GM21737 (cell line): ENCODE results near the gene AHSA1.

Experiments
- ATAC-seq: cut with Tn5 transposase; IDR thresholded peaks from one replicate; pipeline ENCODE4 v1.9.1; 2021; ENCODE audit warnings: mild to moderate bottlenecking, moderate library complexity; ENCODE audit not compliant: unreplicated experiment

The AHSA1 gene

DNA sequence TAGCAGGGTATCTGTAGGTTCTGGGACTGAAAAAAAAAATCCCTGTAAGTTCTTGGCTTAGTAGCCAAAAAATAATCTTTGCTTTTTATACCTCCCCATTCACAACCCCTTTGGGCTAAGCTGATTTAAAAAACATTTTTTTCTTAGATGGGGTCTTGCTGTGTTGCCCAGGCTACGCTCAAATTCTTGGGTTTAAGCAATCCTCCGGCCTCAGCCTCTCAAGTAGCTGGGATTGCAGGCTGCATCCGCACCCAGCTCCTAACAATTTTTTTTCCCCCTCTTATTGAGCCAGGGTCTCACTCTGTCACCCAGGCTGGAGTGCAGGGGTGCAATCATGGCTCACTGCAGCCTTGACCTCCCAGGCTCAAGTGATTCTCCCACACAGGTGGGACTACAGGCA lies 49.9 kb downstream of the AHSA1 start:
- ATAC-seq = no peak

DNA sequence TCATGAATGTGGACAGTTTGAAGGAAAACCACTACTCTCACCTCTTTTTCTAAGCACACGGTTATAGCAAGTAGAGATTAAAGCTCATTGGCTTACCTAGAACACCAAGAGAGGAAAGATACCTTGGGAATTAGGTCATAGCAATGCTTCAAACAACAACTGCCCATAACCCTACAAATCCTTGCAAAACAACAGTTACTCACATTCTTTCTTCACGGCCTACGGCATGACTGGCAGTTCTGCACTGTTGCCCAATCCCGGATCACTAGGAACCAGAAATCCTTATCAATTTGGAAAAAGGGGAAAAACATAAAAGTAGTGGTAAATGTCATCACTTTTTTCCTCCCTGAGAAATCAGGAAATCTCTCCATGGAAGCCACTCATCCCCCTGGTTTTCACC lies 50.4 kb downstream of the AHSA1 start:
- no peak for ATAC-seq

DNA sequence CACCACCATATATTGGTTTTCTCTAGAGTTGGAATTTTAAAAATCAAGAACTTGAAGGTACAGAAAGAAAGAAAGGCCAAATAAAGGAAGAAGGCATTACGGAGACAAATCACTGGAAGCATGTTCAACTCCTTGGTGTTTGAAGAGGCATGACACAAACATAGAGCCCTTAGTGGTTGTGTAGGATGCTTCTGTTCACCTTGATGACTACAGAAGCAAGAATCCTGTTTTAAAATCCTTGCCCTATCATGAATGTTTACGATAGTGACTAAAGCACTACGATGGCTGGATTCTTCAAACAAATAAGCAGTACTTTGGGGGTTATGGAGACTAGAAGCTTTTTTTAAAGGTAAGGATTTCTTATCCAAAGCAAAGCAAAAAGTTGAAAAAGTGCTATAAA lies 51.0 kb downstream of the AHSA1 start:
- no peak for ATAC-seq

DNA sequence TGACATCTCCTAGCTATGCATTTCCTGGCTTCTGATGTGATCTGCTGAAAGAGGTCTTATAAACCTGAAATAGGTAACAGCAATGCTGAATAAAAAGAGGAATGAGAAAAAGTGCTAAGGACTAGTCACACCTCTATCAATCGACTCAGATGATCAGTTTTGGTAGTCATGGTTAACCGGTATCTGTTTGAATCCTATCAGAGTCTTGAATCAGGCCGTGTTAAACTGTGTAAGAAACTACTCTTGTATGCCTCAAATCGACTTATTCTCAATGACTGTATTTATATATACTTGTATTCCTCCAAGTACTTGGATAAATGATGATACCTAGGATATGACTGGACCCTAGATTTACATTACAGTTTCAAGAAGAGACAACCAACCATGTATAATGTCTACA lies 51.5 kb downstream of the AHSA1 start:
- no peak for ATAC-seq

DNA sequence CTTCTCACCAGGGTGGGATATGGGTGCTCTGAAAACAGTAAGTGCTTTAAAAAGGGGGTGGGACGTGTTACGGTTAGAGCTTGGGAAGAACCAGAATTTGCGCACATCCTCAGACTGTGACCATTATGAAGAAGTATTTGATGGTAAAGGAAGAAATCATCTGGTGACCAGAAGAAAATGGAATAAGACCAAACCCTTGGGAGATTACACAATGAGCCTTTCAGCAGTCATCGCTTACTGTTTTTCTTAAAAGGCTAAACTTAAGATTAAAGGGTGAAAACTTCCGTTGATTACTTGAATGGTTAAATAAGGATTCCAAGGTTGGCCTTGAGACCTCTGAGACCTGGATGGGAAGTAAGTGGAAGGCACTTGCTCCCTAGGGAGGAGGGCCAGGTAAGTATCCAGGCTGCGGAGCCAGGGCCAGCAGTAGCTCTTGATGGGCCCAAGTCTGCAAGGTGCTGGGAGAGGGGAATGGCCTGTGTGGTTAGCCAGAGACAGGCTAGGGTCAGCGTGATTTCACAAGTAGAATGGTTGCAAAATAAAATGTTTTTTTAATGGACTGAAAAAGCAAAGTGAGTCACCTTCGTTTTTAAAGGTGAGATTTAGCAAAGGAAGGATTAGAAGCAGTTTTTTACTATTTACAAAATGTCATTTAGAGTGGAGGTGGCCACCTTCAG lies 53.7 kb downstream of the AHSA1 start:
- ATAC-seq = no peak

DNA sequence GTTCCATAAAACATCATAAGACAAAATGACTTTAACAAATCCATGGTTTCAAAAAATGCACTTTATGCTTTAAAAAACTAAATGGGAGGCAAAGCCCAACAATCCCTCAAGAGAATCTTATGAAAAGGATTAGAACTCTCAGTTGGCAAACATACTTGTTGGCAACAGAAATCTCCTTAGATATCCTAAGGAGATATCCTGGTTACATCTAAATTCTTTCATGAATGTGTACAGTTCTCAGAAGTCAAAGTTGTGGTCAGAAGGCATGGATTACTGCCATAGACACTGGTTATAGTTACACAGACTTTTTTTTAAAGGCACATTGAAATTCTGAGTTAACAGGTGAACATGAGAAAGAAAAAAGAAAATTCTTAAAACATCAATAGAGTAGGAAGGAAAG lies 58.2 kb downstream of the AHSA1 start:
- no peak for ATAC-seq
